Thoracic aorta (tissue), 2 donors: ENCODE results near the gene CRAT. TPM values are rescaled to one million over a fixed set of nuclear protein-coding genes. Genes with fewer than 3 reads are reported as not detected.

Source experiments
- ATAC-seq: fragments of 150-250 bp; one replicate; pipeline ENCODE4 v1.8.0; 2017; ENCODE audit warnings: low read depth; ENCODE audit not compliant: insufficient number of reproducible peaks, low FRiP score
- DNase-seq: peaks from one replicate; pipeline ENCODE4 v3.0.0-alpha.2; 2020; ENCODE audit warnings: low spot score
- H3K27ac ChIP-seq, 2 donors: fragments of 200-600 bp; sonication (generic); 1 replicate in 1 of 2; 2 replicates in 1 of 2; pipeline ENCODE4 v1.5.1; 2016; ENCODE audit warnings: mild to moderate bottlenecking in 2 of 2, moderate library complexity in 2 of 2
- H3K27me3 ChIP-seq: fragments of 200-600 bp; sonication (generic); replicated peaks from 2 replicates; pipeline ENCODE4 v1.6.0; 2016; ENCODE audit warnings: mild to moderate bottlenecking; ENCODE audit not compliant: insufficient read depth
- H3K36me3 ChIP-seq: fragments of 200-600 bp; sonication (generic); one replicate; pipeline ENCODE4 v1.5.1; 2016
- H3K4me1 ChIP-seq, 2 donors: fragments of 200-600 bp; sonication (generic); 1 replicate in 1 of 2; 2 replicates in 1 of 2; pipeline versions ENCODE4 v1.5.1 to v1.6.0; 2016; ENCODE audit warnings: low read depth in 2 of 2, mild to moderate bottlenecking in 1 of 2; ENCODE audit not compliant: control insufficient read depth in 1 of 2
- H3K4me3 ChIP-seq: fragments of 200-600 bp; sonication (generic); 2 replicates; pipeline ENCODE4 v1.5.1; 2016; ENCODE audit warnings: mild to moderate bottlenecking
- H3K9me3 ChIP-seq: fragments of 200-600 bp; sonication (generic); 2 replicates; pipeline ENCODE4 v1.5.1; 2016
- total RNA-seq, 2 donors: library from RNA; depleted of rRNA; stranded (reverse); fragments of >200 nt; gene quantifications; one replicate each; pipeline versions ENCODE4 v1.1.0 to v1.2.3, GENCODE V29; 2016
- TF ChIP-seq, protein P1 (sequence below): fragments of 200-600 bp; sonication (generic); IDR thresholded peaks from one replicate; pipeline ENCODE4 v1.5.1; 2019; ENCODE audit warnings: antibody characterized with exemption

The CRAT gene
- total RNA-seq = 100 to 1,000 TPM in 1 of 2 donors, 10 to 100 TPM in 1; 57.8 to 102 TPM

GRCh38 chr9:129110740-129111527 is at the start of gene CRAT, which contains the start of gene PTPA:
Gene CRAT (minus strand): TSS chr9:129110793. CDS start chr9:129110509, 284 bp downstream.
Gene PTPA (plus strand): TSS chr9:129111415. CDS start chr9:129111601, 186 bp downstream.
- Histone ChIP-seq H3K4me3 (peak within 1 kb of the TSS; percentile 98), H3K27me3 (no peaks in the 10 kb centered on the region), H3K36me3 (peaks cover 12% of the 10 kb centered on the region), H3K27ac (peak within 1 kb of the TSS; percentile 83 to 97), H3K9me3 (no peaks in the 10 kb centered on the region), H3K4me1 (peaks cover 16 to 28% of the 10 kb centered on the region in 2 donors)
- ATAC-seq (peak; percentile 90), DNase-seq (peak; percentile 91)
- TF ChIP-seq, protein P1, sequence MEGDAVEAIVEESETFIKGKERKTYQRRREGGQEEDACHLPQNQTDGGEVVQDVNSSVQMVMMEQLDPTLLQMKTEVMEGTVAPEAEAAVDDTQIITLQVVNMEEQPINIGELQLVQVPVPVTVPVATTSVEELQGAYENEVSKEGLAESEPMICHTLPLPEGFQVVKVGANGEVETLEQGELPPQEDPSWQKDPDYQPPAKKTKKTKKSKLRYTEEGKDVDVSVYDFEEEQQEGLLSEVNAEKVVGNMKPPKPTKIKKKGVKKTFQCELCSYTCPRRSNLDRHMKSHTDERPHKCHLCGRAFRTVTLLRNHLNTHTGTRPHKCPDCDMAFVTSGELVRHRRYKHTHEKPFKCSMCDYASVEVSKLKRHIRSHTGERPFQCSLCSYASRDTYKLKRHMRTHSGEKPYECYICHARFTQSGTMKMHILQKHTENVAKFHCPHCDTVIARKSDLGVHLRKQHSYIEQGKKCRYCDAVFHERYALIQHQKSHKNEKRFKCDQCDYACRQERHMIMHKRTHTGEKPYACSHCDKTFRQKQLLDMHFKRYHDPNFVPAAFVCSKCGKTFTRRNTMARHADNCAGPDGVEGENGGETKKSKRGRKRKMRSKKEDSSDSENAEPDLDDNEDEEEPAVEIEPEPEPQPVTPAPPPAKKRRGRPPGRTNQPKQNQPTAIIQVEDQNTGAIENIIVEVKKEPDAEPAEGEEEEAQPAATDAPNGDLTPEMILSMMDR = no peak

- TF ChIP-seq, protein P1 = no peak
- Histone ChIP-seq H3K4me1 (no peaks in the 10 kb centered on the region), H3K4me3 (no peak overlapping the region), H3K9me3 (no peaks in the 10 kb centered on the region), H3K27ac (no peak overlapping the region), H3K36me3 (peaks cover 3% of the 10 kb centered on the region), H3K27me3 (no peaks in the 10 kb centered on the region)
- DNase-seq (no peak), ATAC-seq (no peak)
Observed at GRCh38 chr9:129156163-129156562, 45.6 kb upstream of the CRAT start.

GRCh38 chr9:129154866-129155477 is 44.4 kb upstream of the CRAT start:
- Histone ChIP-seq H3K27ac (no peak overlapping the region), H3K4me3 (no peak overlapping the region), H3K4me1 (no peaks in the 10 kb centered on the region), H3K36me3 (peaks cover 9% of the 10 kb centered on the region), H3K9me3 (no peaks in the 10 kb centered on the region), H3K27me3 (no peaks in the 10 kb centered on the region)
- DNase-seq (no peak), ATAC-seq (no peak)
- TF ChIP-seq, protein P1 = no peak

DNA sequence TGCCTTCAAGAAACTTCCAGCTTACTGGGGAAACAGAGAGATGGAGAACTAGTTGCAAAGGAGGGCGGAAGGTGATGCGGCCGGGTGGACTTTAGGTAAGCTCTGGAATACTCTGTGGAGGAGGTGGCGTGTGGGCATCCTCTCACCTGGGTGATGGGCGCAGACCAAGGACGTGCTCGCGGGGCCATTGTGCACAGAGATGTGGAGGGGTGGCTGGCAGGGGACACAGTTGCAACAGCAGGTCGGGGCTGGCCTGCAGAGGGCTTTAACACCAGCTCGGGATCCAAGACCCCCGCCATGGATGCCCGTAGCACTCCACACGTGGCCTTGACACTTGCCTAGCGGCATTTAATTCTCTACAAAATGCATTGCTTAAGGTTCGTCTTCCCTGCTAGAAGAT is 40.9 kb upstream of the CRAT start:
- TF ChIP-seq, protein P1 = no peak
- ATAC-seq (no peak), DNase-seq (no peak)
- H3K27ac ChIP-seq = no peak overlapping the region
- H3K27me3 ChIP-seq = no peaks in the 10 kb centered on the region
- no peak overlapping the region for H3K4me3 ChIP-seq
- no peaks in the 10 kb centered on the region for H3K9me3 ChIP-seq
- H3K36me3 ChIP-seq = peaks cover 16% of the 10 kb centered on the region
- H3K4me1 ChIP-seq = peaks cover 10 to 12% of the 10 kb centered on the region in 2 donors

DNA sequence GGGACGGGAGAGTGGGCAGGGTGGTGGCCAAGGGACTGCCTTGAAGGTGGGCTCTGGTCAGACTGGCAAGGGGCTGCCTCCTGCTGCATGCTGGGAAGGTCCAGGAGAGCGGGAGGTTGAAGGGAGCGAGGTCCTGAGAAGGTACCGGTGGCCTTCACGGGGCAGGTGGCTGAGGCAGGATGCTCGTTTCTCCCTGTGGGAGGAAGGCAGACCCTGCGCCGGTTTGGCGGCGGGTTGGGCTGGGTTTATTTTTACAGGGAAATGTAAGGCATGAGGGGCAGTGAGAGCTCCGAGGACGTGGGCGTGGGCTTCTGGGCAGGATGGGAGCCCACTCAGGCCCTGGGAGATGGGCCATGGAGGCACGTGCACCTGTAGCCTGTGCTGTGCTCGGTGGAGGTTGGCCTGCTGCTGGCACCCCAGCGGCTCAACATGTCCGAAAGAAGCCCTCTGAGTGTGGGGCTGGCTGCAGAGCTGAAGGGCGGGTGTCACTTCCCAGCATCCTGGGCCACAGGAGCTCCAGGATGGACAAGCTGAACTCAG is 40.1 kb upstream of the CRAT start:
- peaks cover 17 to 20% of the 10 kb centered on the region in 2 donors for H3K4me1 ChIP-seq
- H3K4me3 ChIP-seq = no peak overlapping the region
- H3K27ac ChIP-seq = no peak overlapping the region
- no peaks in the 10 kb centered on the region for H3K27me3 ChIP-seq
- no peaks in the 10 kb centered on the region for H3K9me3 ChIP-seq
- no peak for ATAC-seq
- TF ChIP-seq, protein P1 = no peak
- DNase-seq = no peak
- peaks cover 16% of the 10 kb centered on the region for H3K36me3 ChIP-seq
